ENCODE data around the gene UNC13D. TPM values are rescaled to one million over a fixed set of nuclear protein-coding genes. Genes with fewer than 3 reads are reported as not detected.

UNC13D gene
- total RNA-seq, 4 donors from 2014 or later, result 5.9 to 10.0 (median 9.0) TPM

DNA sequence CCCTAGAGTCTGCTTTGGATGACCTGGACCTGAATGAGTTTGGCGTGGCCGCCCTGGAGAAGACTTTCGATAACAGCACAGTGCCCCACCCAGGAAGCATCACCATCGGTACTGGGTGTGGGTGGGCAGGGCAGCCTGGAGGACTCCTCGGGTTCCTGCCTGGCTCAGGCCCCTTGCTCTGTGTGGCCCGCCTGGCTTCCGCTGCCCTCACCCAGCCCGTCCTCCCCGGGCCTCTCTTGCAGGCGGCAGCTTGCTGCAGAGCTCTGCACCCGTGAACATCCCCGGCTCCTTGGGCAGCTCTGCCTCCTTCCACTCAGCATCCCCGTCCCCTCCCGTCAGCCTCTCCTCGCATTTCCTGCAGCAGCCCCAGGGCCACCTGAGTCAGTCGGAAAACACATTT is 24.5 kb downstream of the UNC13D start:
- Histone ChIP-seq H3K27ac (replicated peaks in 1 of 4) (no peak overlapping the region), H3K36me3 (peaks cover 42 to 99% (median 96%) of the 10 kb centered on the region in 4 donors), H3K4me3 (no peak overlapping the region), H3K9me3 (no peaks in the 10 kb centered on the region), H3K27me3 (no peaks in the 10 kb centered on the region), H3K4me1 (peaks cover 7 to 15% (median 10%) of the 10 kb centered on the region in 4 donors)
- WGBS, result 87% methylated on average over 16 of the region's 16 CpGs
- DNase-seq (ENCODE audit: extremely low spot score), result no peak
- TF ChIP-seq, protein P1, sequence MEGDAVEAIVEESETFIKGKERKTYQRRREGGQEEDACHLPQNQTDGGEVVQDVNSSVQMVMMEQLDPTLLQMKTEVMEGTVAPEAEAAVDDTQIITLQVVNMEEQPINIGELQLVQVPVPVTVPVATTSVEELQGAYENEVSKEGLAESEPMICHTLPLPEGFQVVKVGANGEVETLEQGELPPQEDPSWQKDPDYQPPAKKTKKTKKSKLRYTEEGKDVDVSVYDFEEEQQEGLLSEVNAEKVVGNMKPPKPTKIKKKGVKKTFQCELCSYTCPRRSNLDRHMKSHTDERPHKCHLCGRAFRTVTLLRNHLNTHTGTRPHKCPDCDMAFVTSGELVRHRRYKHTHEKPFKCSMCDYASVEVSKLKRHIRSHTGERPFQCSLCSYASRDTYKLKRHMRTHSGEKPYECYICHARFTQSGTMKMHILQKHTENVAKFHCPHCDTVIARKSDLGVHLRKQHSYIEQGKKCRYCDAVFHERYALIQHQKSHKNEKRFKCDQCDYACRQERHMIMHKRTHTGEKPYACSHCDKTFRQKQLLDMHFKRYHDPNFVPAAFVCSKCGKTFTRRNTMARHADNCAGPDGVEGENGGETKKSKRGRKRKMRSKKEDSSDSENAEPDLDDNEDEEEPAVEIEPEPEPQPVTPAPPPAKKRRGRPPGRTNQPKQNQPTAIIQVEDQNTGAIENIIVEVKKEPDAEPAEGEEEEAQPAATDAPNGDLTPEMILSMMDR (IDR thresholded peaks at IDR 0.05), result no peak
- TF ChIP-seq POLR2A (IDR thresholded peaks at IDR 0.05; ENCODE audit: low read depth) (no peak), POLR2AphosphoS5 (IDR thresholded peaks at IDR 0.05) (no peak), EP300 (IDR thresholded peaks at IDR 0.05) (no peak)
- intact Hi-C loops (cut with DNase I), result loop anchor here (10.0 kb wide), 1 partner anchor 55 kb away; the partner anchor contains the start of gene GALK1

DNA sequence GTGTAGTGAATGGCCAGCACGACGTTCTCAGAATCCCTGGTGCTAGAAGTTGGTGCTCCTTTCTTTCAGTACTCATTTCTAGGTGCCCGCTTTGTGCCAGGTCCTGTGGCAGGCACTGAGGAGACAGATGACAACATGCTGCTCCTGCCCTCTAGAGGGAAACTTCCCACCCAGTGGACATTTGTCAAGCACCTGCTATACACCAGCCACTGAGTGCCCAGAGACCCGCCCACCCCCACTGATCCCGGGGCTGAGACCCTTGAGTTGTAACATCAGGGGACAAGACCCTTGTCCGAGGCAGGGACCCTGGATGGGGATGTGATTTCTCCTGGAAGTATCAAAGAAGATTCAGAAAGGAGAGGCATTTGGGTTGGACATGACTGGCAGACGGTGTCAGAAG is 25.1 kb downstream of the UNC13D start:
- 90% methylated on average over 5 of the region's 7 CpGs for WGBS

DNA sequence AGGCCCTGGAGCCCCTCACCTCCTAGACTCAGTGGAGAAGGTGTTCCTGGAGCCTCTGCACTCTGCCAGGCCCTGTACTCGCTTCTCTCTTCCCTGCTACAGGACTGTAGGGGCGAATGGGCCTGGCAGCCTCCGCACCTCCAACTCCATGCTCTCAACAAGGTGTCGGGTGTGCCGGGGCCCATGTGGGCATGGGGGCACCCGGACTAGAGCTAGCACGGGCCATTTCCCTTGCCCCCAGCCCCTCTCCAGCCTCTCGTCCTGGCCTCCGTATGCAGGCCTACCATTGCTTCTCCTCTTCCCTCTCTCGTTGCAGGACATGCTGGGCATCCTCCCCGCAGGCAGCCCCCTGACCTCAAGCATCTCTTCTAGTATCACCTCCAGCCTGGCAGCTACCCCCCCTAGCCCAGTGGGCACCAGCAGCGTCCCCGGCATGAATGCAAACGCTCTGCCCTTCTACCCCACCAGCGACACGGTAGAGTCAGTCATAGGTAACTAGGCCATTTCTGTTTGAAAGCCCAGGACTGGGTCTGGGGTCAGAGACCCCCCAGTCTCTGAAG is 25.8 kb downstream of the UNC13D start:
- 95% methylated on average over 15 of the region's 16 CpGs for WGBS
- H3K4me1 ChIP-seq, result peaks cover 5 to 12% (median 7%) of the 10 kb centered on the region in 4 donors
- TF ChIP-seq POLR2AphosphoS5 (IDR thresholded peaks at IDR 0.05) (no peak), EP300 (IDR thresholded peaks at IDR 0.05) (no peak), POLR2A (IDR thresholded peaks at IDR 0.05; ENCODE audit: low read depth) (no peak)
- TF ChIP-seq, protein P1 (IDR thresholded peaks at IDR 0.05), result no peak
- no peaks in the 10 kb centered on the region for H3K9me3 ChIP-seq
- no peak overlapping the region for H3K4me3 ChIP-seq
- intact Hi-C loops (cut with DNase I), result no loop called here
- H3K36me3 ChIP-seq, result peaks cover 48 to 99% (median 97%) of the 10 kb centered on the region in 4 donors
- DNase-seq (ENCODE audit: extremely low spot score), result no peak
- no peak overlapping the region for H3K27ac ChIP-seq (replicated peaks in 1 of 4)
- H3K27me3 ChIP-seq, result no peaks in the 10 kb centered on the region

More for the DNA sequence above, 25.1 kb downstream of the UNC13D start:
- no peak overlapping the region for H3K27ac ChIP-seq (replicated peaks in 1 of 4)
- peaks cover 5 to 12% (median 9%) of the 10 kb centered on the region in 4 donors for H3K4me1 ChIP-seq
- H3K36me3 ChIP-seq, result peaks cover 44 to 99% (median 97%) of the 10 kb centered on the region in 4 donors
- DNase-seq (ENCODE audit: extremely low spot score), result no peak
- TF ChIP-seq, protein P1 (IDR thresholded peaks at IDR 0.05), result no peak
- no peak for TF ChIP-seq POLR2AphosphoS5 (IDR thresholded peaks at IDR 0.05)
- TF ChIP-seq POLR2A (IDR thresholded peaks at IDR 0.05; ENCODE audit: low read depth), result no peak
- TF ChIP-seq EP300 (IDR thresholded peaks at IDR 0.05), result no peak
- no peaks in the 10 kb centered on the region for H3K27me3 ChIP-seq
- H3K4me3 ChIP-seq, result no peak overlapping the region
- intact Hi-C loops (cut with DNase I), result no loop called here
- H3K9me3 ChIP-seq, result no peaks in the 10 kb centered on the region

DNA sequence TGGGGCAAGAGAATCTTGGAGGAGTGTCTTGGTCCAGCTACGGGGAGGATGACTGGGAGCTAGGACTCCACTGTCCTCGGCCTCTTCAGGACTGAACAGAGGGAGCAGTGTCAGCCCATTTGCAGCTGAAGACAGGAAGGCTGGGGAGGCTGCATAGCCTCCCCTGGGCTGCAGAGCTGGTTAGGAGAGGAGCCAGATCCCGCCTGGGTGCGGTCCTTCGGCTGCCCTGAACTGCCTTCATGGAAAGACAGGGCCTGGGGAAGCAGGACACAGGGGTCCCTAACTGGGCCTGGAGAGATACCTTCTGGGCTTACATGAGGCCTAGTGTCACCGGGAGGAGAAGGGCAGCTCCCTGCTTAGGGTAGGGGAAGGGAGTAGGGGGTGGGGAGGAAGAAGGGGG is 26.6 kb downstream of the UNC13D start:
- no peak overlapping the region for H3K4me3 ChIP-seq
- no peaks in the 10 kb centered on the region for H3K27me3 ChIP-seq
- H3K9me3 ChIP-seq, result no peaks in the 10 kb centered on the region
- H3K27ac ChIP-seq (replicated peaks in 1 of 4), result no peak overlapping the region
- 91% methylated on average over 6 of the region's 6 CpGs for WGBS
- peaks cover 52 to 99% (median 97%) of the 10 kb centered on the region in 4 donors for H3K36me3 ChIP-seq
- TF ChIP-seq EP300 (IDR thresholded peaks at IDR 0.05) (no peak), POLR2AphosphoS5 (IDR thresholded peaks at IDR 0.05) (no peak), POLR2A (IDR thresholded peaks at IDR 0.05; ENCODE audit: low read depth) (no peak)
- TF ChIP-seq, protein P1 (IDR thresholded peaks at IDR 0.05), result no peak
- peaks cover 5 to 15% (median 12%) of the 10 kb centered on the region in 4 donors for H3K4me1 ChIP-seq
- no peak for DNase-seq (ENCODE audit: extremely low spot score)
- intact Hi-C loops (cut with DNase I), result no loop called here

Measured in esophagus muscularis mucosa (tissue), 4 donors.